Fibroblast of the conjunctiva (primary cell): ENCODE results near the gene MYOM1.
"Not testable (repeated sequence)": the region's sequence is repeated elsewhere in the genome, so short reads cannot be mapped to it uniquely, and the experiment has no call there.

Experiments
- DNase-seq: peaks from one replicate; pipeline ENCODE4 v3.0.0-alpha.2; 2010; ENCODE audit warnings: low read depth

MYOM1 gene

DNA sequence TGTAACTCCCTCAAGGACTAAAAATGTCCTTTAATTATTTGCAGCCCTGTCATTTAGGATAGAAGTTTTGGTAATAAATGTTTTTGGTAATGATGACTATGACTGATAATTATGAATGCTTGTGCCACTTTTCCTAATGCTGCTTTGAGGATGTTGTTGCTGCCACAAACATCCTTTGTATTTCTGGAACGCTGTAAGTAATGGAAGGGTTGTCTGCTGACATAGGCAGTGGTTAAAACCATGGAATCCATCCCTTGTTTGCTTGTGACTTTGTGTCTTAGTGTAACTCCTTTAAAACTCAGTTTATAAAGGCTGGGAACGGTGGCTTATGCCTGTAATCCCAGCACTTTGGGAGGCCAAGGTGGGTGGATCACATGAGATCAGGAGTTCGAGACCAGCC lies 187.0 kb downstream of the MYOM1 start:
- DNase-seq: no peak

DNA sequence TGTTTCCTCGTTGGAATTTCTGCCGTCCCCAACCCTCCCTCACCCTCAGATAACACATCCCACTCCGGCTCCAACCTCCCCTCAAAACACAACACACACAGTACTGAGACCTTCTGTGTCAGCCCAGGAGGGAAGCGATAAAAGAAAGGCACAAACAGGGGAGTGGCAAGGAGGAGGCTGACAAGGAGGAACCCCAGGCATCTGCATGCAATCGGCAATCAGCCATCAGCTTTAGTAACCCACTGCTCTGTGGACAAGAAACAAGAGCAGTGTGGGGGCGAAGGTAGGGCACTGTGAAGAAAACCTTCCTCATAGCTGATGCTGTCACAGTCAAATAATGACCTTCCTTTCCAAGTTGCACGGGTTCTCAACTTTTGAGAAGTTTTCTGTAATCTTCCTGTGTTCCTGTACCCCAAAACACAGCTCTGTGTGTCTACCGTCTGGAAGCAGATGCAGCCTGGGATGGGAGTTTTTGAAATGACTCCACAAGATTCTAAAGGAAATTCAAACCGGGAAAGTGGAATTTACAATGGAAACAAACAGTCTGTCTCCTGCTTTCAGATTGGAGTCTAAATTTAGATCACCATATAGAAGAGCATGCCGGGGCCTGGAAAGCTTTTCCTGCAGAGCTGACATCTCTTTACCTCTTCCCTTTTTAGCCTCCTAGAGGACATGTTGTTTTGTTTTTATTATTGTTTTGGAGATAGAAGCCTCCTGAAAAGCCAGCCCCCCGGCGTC lies 190.4 kb downstream of the MYOM1 start:
- no peak for DNase-seq

DNA sequence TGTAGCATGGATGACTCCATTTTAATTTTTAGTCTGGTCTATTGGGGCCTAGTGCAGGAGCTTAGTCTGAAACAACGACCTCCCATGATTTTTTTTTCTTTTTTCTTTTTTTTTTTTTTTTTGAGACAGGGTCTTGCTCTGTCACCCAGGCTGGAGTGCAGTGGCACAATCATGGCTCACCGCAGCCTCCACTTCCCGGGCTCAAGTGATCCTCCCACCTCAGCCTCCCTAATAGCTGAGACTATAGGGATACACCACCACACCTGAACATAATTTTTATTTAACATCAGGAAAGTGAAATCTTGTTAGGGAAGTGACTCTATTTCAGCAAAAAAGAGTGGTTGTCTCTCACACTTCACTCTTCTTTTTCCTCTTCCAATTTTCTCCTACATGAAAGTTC lies 191.7 kb downstream of the MYOM1 start:
- DNase-seq: not testable (repeated sequence)

DNA sequence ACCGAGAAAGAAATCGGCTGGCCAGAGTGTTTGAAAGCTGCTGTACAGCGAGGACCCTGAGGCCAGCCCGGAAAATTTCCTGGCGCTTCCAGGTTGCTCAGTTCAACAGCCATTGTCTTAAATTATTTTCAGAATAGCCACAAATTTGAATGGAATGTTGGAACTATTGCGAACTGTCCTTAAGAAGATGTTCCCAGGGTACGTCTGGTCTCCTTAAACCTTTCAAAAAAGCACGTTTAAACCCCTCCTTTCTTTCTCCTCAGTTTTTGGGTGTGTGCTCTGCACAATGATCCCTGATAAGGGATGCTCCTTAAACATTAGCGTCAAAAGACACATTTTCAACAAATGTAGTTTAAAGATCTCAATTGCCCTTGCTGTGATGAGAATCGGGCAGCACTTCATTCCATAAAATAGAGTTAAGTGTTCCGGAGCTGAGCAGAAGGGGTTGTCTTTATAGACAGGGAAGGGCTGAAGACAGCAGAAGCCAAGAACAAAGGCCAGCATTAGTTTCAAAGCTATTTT lies 192.3 kb downstream of the MYOM1 start:
- no peak for DNase-seq

DNA sequence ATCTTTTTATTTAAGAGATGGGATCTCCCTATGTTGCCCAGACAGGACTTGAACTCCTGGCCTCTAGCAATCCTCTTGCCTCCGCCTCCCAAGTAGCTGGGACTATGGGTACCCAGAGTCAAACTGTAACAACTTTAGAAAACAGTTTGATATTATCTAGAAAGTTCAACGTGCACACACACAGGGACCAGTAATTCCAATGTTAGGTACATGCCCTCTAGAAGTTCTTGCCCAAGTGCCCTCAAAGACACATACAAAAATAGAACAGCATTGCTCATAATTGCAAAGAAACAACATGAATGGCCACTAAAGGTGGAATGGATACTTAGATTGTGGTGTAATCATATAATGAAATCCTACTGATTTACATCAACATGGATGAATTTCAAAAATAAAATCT lies 194.2 kb downstream of the MYOM1 start:
- no peak for DNase-seq

DNA sequence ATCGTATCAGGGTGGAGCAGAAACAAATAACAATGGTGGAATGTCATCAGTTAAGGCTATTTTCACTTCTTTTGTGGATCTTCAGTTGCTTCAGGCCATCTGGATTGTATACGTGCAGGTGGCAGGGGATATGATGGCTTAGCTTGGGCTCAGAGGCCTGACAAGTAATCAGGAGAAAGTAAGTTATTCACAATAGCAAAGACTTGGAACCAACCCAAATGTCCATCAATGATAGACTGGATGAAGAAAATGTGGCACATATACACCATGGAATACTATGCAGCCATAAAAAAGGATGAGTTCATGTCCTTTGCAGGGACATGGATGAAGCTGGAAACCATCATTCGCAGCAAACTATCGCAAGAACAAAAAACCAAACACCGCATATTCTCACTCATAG lies 196.2 kb downstream of the MYOM1 start:
- DNase-seq: not testable (repeated sequence)
